GM12875 (cell line): Measurements from ENCODE around the gene TAB2.

ENCODE experiments used
- H3K4me3 ChIP-seq: one replicate; pipeline ENCODE4 v1.5.1; 2011; ENCODE audit warnings: low read depth, low read length, control low read depth
- CTCF ChIP-seq: IDR thresholded peaks from 2 replicates; pipeline ENCODE4 v1.5.1; 2011; ENCODE audit warnings: low read depth, mild to moderate bottlenecking, control low read depth, inconsistent platforms, low read length, moderate library complexity, borderline replicate concordance; ENCODE audit not compliant: insufficient read depth

Gene TAB2

GRCh38 chr6:149421132-149421531 is 103.6 kb downstream of the TAB2 start:
- no peak overlapping the region for H3K4me3 ChIP-seq
- TF ChIP-seq CTCF = no peak

GRCh38 chr6:149422581-149422980 is 105.1 kb downstream of the TAB2 start:
- no peak for TF ChIP-seq CTCF
- H3K4me3 ChIP-seq = no peak overlapping the region

GRCh38 chr6:149423964-149424440 is 106.5 kb downstream of the TAB2 start:
- no peak for TF ChIP-seq CTCF
- no peak overlapping the region for H3K4me3 ChIP-seq

- H3K4me3 ChIP-seq = no peak overlapping the region
- no peak for TF ChIP-seq CTCF
These were observed 107.7 kb downstream of the TAB2 start for GRCh38 chr6:149425224-149425623.

- no peak overlapping the region for H3K4me3 ChIP-seq
- no peak for TF ChIP-seq CTCF
These were observed 108.2 kb downstream of the TAB2 start for GRCh38 chr6:149425754-149426153.

GRCh38 chr6:149428606-149429005 is 111.1 kb downstream of the TAB2 start:
- TF ChIP-seq CTCF = no peak
- no peak overlapping the region for H3K4me3 ChIP-seq

GRCh38 chr6:149429427-149430360 is 112.2 kb downstream of the TAB2 start:
- H3K4me3 ChIP-seq = no peak overlapping the region
- TF ChIP-seq CTCF = no peak
